GM12874 (cell line): ENCODE measurements around the gene EMD.

Experiments
- CTCF ChIP-seq: IDR thresholded peaks from 2 replicates; pipeline ENCODE4 v1.5.1; 2011; ENCODE audit warnings: low read depth, mild to moderate bottlenecking, control low read depth, low read length, moderate library complexity; ENCODE audit not compliant: insufficient read depth

Gene EMD

DNA sequence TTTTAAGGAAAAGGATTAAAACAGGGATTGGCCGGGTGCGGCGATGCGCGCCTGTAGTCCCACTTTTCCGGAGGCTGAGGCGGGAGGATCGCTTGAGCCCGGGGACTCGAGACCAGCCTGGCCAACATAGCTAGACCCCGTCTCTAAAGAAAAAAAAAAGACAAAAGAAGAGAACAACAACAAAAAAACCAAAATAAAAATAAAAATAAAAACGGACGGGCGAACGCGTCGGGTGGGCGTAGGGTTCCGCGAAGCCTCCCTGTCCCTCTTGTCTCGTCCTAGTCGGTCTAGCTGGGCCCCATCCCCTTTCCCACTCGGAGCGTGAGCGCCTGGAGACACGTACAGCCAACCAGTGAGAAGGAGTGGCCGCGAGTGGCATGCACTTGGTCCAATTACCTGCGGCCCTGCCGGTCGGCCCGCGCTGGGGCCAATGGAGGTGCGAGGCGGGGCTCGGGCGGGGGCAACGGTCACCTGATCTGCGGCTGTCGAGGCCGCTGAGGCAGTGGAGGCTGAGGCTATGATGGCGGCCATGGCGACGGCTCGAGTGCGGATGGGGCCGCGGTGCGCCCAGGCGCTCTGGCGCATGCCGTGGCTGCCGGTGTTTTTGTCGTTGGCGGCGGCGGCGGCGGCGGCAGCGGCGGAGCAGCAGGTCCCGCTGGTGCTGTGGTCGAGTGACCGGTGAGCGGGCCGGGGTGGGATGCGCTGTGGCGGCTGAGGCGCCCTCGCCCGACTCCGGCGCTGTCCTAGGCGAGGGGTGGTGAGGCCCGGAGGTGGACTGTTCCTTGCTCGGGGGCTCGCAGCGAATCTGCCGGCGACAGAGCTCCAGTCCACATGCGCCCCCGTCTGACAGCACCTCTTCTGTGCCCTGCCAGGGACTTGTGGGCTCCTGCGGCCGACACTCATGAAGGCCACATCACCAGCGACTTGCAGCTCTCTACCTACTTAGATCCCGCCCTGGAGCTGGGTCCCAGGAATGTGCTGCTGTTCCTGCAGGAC is 49.4 kb downstream of the EMD start, which contains the start of gene ATP6AP1:
Gene ATP6AP1 (plus strand): TSS at position 502 of the 996 bp plus-strand sequence. CDS start 16 bp downstream, at position 518.
- TF ChIP-seq CTCF: no peak

GRCh38 chrX:154429711-154430110 is 50.6 kb downstream of the EMD start:
- no peak for TF ChIP-seq CTCF

DNA sequence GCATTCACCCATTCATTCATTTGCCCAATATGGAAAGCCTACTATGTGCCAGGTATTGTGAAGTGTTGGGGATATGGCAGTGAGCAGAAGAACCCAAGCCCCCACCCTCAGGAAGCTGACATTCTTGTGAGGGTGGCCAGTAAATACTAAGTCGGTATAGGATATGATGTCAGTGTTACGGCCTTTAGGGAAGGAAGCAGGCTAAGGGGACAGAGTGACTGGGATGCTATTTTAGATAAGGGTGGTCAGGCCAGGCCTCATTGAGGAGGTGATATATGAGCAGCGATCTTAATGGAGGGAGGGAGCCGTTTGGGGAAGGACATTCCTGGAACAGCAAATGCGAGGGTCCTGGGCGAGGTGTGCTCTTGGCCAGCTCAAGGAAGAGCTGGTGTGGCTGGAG is 51.4 kb downstream of the EMD start:
- no peak for TF ChIP-seq CTCF

DNA sequence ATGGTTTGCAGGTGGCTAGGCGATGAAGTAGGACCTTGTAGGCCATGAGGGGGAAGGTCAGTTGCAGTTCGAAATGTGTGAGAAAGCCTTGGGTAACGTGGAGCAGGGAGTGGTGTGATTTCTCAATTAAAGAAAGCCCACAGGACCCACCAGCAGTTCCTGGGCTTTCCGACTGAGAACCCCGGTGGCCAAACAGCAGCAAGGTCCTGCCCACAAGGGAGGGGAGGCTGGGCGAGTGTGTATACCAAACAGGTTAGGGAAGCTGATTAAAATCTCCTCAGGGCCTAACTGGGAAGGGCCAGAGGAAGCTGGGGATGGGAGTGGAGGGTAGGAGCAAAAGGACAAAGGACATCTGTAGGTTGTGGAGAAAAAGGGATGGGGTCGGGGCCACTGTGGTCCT is 51.8 kb downstream of the EMD start:
- TF ChIP-seq CTCF: no peak
